SW 1271 (cell line): ENCODE data around the gene PACRG.

Experiments
- DNase-seq, 2 experiments: peaks; one replicate each; lab custom pipeline; 2025; lab: John Stamatoyannopoulos, UW

The PACRG gene

GRCh38 chr6:163333701-163334663 lies 606.2 kb downstream of the PACRG start:
- DNase-seq = no peak

- no peak for DNase-seq
These were observed 607.3 kb downstream of the PACRG start for GRCh38 chr6:163335056-163335455.

GRCh38 chr6:163335671-163336545 lies 608.1 kb downstream of the PACRG start:
- no peak for DNase-seq

- DNase-seq = no peak
These were observed 609.2 kb downstream of the PACRG start for GRCh38 chr6:163336961-163337360.

- no peak for DNase-seq
These were observed 610.2 kb downstream of the PACRG start for GRCh38 chr6:163337958-163338357.

- DNase-seq = no peak
These were observed 611.1 kb downstream of the PACRG start for GRCh38 chr6:163338671-163339405.

- DNase-seq = no peak
These were observed 611.7 kb downstream of the PACRG start for GRCh38 chr6:163339466-163339865.

DNA sequence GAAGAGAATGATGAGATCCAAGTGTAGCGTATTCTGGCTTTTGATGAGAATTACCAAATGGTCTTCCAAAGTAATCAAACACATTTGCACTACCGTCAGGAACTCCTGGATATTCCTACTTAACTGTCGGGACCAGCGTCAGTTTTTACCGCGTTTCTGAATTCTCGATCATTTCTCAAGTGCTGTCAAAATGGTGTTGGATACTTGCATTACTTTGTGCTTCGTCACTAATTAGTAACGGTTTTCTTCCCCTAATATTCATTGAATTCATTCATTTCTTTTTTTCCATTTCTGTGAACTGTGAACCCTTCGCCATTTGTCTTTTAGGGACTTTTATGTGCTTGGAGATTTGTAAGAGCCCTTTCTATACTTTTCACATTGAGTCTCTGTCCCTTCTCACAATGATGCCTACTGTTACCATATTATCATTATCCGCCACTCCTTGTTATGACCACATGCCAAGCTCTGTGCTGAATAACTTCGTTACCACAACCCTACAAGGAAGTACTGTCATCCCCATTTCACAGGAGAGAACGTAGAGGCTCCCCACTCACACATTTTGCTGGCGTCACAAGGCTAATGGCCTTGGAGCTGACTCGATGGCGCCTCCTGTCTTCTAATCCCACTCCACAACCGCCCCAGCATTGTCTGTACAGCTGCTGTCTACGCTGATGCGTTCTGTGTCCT lies 612.6 kb downstream of the PACRG start:
- DNase-seq = no peak

DNA sequence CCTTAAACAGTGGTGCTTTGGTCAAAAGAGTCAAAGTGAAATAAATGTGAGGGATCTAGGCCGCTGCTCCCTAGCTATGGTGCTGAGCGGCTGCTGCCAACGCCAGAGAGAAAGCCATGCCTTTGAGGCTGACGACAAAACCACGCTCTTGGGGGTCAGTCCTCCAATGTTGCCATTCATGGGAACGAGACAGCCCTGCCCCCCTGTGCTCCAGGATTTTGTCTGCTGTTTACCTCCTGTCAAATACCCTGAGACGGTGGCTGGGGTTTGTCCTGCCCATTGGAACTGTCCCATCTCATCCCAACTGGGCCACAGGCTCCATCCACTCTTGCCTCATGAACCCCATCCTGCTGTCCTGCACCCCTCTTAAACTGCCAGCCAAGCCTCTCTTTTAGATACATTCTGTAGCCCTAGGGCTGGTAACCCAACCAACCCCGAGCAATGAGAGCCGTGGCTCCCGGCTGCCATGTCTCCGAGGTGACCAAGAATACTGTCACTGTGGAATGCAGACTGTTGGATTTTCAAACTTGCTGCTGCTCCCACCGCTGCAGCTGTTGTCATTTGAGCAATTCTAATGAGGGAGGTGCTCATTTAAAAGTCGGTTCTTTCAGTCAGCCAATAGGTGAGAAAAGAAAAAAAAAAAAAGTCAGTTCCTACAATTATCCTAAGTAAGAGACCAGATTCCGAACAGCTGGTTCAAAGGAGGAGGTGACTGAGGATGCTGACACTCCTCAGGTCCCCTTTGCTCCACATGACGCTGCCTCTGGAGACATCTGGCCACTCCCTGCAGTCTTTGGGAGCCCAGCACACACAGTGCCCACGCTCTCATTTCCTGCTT lies 613.7 kb downstream of the PACRG start:
- DNase-seq = no peak

DNA sequence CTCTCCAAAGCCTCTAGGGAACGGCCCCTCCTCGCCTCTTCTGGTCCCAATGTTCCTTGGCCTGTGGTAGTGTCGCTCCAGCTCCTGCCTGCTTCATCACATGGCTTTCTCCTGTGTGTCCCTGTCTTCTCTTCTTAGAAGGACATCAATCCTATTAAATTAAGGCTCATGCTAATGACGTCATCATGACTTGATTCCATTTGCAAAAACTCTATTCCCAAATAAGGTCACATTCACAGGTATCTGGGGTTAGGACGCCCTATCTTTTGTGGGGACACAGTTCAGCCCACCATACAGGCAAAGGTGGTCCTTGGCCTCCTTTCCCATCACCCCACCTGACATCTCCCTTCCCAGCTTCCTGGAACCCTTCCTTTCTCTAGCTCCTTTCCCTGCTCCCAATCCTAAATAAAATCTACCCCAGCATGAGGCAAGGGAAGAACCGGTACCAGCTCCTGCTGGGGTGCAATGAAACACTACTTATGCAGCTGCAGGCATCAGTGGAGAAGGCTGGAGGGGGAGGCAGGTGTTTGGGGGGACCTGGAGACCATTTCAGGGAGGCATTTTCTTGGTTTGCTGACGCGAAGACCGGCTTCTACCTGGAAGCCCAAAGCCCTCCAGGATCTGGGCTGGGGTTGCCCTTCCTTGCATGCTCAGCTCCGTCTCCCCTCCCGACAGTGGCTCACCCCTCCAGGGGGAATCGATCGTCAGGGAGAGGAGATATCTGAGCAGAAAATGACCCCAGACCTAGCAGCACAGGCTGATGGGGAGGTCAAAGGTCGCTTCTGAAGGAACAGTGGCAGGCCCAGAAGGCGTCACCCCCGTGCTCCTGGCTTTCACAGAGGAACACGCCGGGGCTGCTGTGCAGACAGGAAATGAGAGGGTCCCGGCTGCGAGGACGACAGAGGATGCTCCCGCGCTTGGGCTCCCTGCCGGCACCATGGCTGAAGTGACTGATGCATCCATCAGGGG lies 615.1 kb downstream of the PACRG start:
- DNase-seq = no peak

DNA sequence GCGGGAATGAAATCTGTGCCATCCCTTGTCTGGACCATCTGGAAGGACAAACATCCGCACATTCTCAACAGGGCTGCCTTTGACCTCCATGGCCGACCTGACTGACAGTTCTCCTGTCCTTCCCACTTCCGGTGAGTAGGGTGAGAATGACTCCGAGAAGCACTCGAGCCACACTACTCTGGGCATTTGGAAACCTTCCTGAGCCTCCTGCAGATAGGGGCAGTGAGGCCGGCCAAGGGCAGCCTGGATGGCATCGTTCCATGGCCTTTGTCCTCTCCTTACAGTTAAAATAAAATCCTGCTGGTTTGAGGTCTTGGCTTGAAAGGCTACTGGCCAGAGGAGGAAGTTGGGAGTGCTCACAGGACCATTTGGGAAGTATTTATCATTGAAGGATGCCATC lies 615.8 kb downstream of the PACRG start:
- DNase-seq = no peak

DNA sequence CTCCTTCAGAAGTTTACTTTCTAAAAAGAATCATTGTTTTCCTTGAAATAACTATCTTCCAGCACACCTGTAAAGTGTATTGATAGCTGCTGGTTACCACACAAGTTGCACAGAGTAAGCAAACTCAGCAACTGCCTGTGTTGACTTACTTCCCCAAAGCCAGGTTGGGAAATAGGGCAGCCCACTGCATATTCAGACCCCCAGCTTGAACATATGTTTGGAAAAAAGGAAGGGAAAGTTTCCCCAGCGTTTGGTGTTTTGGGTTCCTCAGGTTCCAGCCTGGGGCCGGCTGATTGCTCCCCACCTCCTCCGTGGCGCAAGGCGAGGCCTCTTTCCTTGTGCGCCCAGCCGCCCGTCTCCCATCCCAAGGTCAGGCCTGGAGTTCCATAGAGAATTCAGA lies 616.6 kb downstream of the PACRG start:
- no peak for DNase-seq

DNA sequence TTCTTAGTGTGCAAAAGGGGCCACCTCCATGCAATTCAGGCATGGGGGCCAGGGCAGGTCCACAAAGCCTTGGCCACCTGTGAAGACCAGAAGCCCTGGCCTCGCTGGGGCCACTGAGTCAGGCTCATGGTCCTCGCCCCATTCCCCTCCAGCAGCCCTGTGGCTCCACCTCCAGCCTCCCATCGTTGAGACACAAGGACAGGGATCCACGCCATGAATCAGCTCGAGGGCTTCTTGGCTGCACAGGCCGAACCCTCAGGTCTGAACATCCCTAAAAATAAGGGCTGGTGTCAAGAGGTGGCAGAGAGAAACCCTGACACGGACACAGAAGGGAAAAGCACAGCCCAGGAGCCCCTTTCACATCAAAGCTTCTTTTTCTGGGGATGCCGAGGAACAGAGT lies 618.2 kb downstream of the PACRG start:
- DNase-seq = no peak

- DNase-seq = no peak
These were observed 618.8 kb downstream of the PACRG start for GRCh38 chr6:163346497-163346961.

- no peak for DNase-seq
These were observed 619.3 kb downstream of the PACRG start for GRCh38 chr6:163347021-163347446.

GRCh38 chr6:163348789-163349680 lies 621.3 kb downstream of the PACRG start:
- DNase-seq = no peak

GRCh38 chr6:163349696-163350095 lies 621.9 kb downstream of the PACRG start:
- DNase-seq = no peak

GRCh38 chr6:163351013-163351412 lies 623.2 kb downstream of the PACRG start:
- DNase-seq = no peak
